ENCODE results near the gene QSOX1. TPM values are rescaled to one million over a fixed set of nuclear protein-coding genes. Genes with fewer than 3 reads are reported as not detected.

Gene QSOX1
- total and polyA plus RNA-seq, 4 donors, result 170 to 537 (median 256) TPM

GRCh38 chr1:180219776-180220175 is 65.1 kb downstream of the QSOX1 start:
- no peak overlapping the region for H3K27ac ChIP-seq (ENCODE audit: low read depth in 1 of 2, low read length in 1 of 2)
- H3K4me3 ChIP-seq, result no peak overlapping the region
- H3K36me3 ChIP-seq (ENCODE audit: control insufficient read depth in 4 of 4, insufficient read depth in 4 of 4, low read length in 4 of 4), result no peaks in the 10 kb centered on the region
- peaks cover 8 to 19% (median 9%) of the 10 kb centered on the region in 3 donors for H3K27me3 ChIP-seq (ENCODE audit: control insufficient read depth in 3 of 3, insufficient read depth in 3 of 3, low read length in 2 of 3)
- peaks cover 0 to 15% (median 0%) of the 10 kb centered on the region in 5 donors for H3K4me1 ChIP-seq (ENCODE audit: control insufficient read depth in 5 of 5, insufficient read depth in 5 of 5, low read length in 5 of 5)
- 89 to 91% methylated on average over 8 to 11 of the region's 11 CpGs for WGBS, 2 donors
- peaks cover 0 to 2% (median 0%) of the 10 kb centered on the region in 4 donors for H3K9me3 ChIP-seq (ENCODE audit: control insufficient read depth in 4 of 4, insufficient read depth in 3 of 4, low read length in 3 of 4)
- no peak for TF ChIP-seq CTCF (IDR thresholded peaks at IDR 0.05; ENCODE audit: control extremely low read depth, extremely low read depth)
- no peak for DNase-seq
- no peak overlapping the region for H3K9ac ChIP-seq (ENCODE audit: insufficient read depth in 1 of 2, low read length in 2 of 2)
- ATAC-seq (ENCODE audit: insufficient read depth, low FRiP score), result no peak

- no peak for DNase-seq
- no peak for ATAC-seq (ENCODE audit: insufficient read depth, low FRiP score)
- Histone ChIP-seq H3K36me3 (ENCODE audit: control insufficient read depth in 4 of 4, insufficient read depth in 4 of 4, low read length in 4 of 4) (no peaks in the 10 kb centered on the region), H3K4me3 (no peak overlapping the region), H3K27me3 (ENCODE audit: control insufficient read depth in 3 of 3, insufficient read depth in 3 of 3, low read length in 2 of 3) (peaks cover 15 to 36% (median 23%) of the 10 kb centered on the region in 3 donors), H3K4me1 (ENCODE audit: control insufficient read depth in 5 of 5, insufficient read depth in 5 of 5, low read length in 5 of 5) (peaks cover 0 to 2% (median 0%) of the 10 kb centered on the region in 5 donors), H3K9ac (ENCODE audit: insufficient read depth in 1 of 2, low read length in 2 of 2) (no peak overlapping the region), H3K27ac (ENCODE audit: low read depth in 1 of 2, low read length in 1 of 2) (no peak overlapping the region), H3K9me3 (ENCODE audit: control insufficient read depth in 4 of 4, insufficient read depth in 3 of 4, low read length in 3 of 4) (peaks cover 0 to 2% (median 0%) of the 10 kb centered on the region in 4 donors)
- TF ChIP-seq CTCF (IDR thresholded peaks at IDR 0.05; ENCODE audit: control extremely low read depth, extremely low read depth), result no peak
- WGBS, 2 donors, result 87 to 93% methylated on average over 6 of the region's 6 CpGs
Observed at GRCh38 chr1:180221462-180221861, 66.8 kb downstream of the QSOX1 start.

GRCh38 chr1:180224902-180225301 is 70.2 kb downstream of the QSOX1 start:
- H3K9ac ChIP-seq (ENCODE audit: insufficient read depth in 1 of 2, low read length in 2 of 2), result no peak overlapping the region
- peaks cover 0 to 10% (median 8%) of the 10 kb centered on the region in 5 donors for H3K4me1 ChIP-seq (ENCODE audit: control insufficient read depth in 5 of 5, insufficient read depth in 5 of 5, low read length in 5 of 5)
- 63 to 66% methylated on average over 5 of the region's 5 CpGs for WGBS, 2 donors
- TF ChIP-seq CTCF (IDR thresholded peaks at IDR 0.05; ENCODE audit: control extremely low read depth, extremely low read depth), result no peak
- no peak overlapping the region for H3K4me3 ChIP-seq
- no peak for ATAC-seq (ENCODE audit: insufficient read depth, low FRiP score)
- H3K27me3 ChIP-seq (ENCODE audit: control insufficient read depth in 3 of 3, insufficient read depth in 3 of 3, low read length in 2 of 3), result peaks cover 21 to 63% (median 49%) of the 10 kb centered on the region in 3 donors
- peaks cover 0 to 8% (median 0%) of the 10 kb centered on the region in 4 donors for H3K9me3 ChIP-seq (ENCODE audit: control insufficient read depth in 4 of 4, insufficient read depth in 3 of 4, low read length in 3 of 4)
- no peak for DNase-seq
- H3K27ac ChIP-seq (ENCODE audit: low read depth in 1 of 2, low read length in 1 of 2), result no peak overlapping the region
- H3K36me3 ChIP-seq (ENCODE audit: control insufficient read depth in 4 of 4, insufficient read depth in 4 of 4, low read length in 4 of 4), result no peaks in the 10 kb centered on the region

GRCh38 chr1:180225403-180225802 is 70.7 kb downstream of the QSOX1 start:
- Histone ChIP-seq H3K36me3 (ENCODE audit: control insufficient read depth in 4 of 4, insufficient read depth in 4 of 4, low read length in 4 of 4) (no peaks in the 10 kb centered on the region), H3K9me3 (ENCODE audit: control insufficient read depth in 4 of 4, insufficient read depth in 3 of 4, low read length in 3 of 4) (peaks cover 0 to 8% (median 0%) of the 10 kb centered on the region in 4 donors), H3K4me1 (ENCODE audit: control insufficient read depth in 5 of 5, insufficient read depth in 5 of 5, low read length in 5 of 5) (peaks cover 0 to 11% (median 8%) of the 10 kb centered on the region in 5 donors), H3K27me3 (ENCODE audit: control insufficient read depth in 3 of 3, insufficient read depth in 3 of 3, low read length in 2 of 3) (peaks cover 21 to 67% (median 50%) of the 10 kb centered on the region in 3 donors), H3K4me3 (no peak overlapping the region), H3K27ac (ENCODE audit: low read depth in 1 of 2, low read length in 1 of 2) (no peak overlapping the region), H3K9ac (ENCODE audit: insufficient read depth in 1 of 2, low read length in 2 of 2) (no peak overlapping the region)
- no peak for TF ChIP-seq CTCF (IDR thresholded peaks at IDR 0.05; ENCODE audit: control extremely low read depth, extremely low read depth)
- ATAC-seq (ENCODE audit: insufficient read depth, low FRiP score) (no peak), DNase-seq (no peak)
- 69 to 80% methylated on average over 2 of the region's 2 CpGs for WGBS, 2 donors

All from lung (tissue), 12 donors.